H4 (cell line): ENCODE results near the gene PDCD1. TPM values are rescaled to one million over a fixed set of nuclear protein-coding genes. Genes with fewer than 3 reads are reported as not detected.
"Not testable (repeated sequence)": the region's sequence is repeated elsewhere in the genome, so short reads cannot be mapped to it uniquely, and the experiment has no call there.

Experiments used
- DNase-seq: peaks from one replicate; pipeline ENCODE4 v3.0.0-alpha.2; 2015; ENCODE audit warnings: low spot score
- total RNA-seq: library from RNA; depleted of rRNA; stranded (reverse); fragments of >200 nt; shearing (Covaris generic); gene quantifications from 2 replicates; pipeline ENCODE4 v1.2.3, GENCODE V29; 2014

Gene PDCD1
- total RNA-seq, 1 experiment from 2014 or later: not detected

- no peak for DNase-seq
Observed at GRCh38 chr2:241834527-241835210, 24.0 kb downstream of the PDCD1 start.

- DNase-seq: not testable (repeated sequence)
Observed at GRCh38 chr2:241833756-241834526, 24.8 kb downstream of the PDCD1 start.

- no peak for DNase-seq
Observed at GRCh38 chr2:241833101-241833663, 25.5 kb downstream of the PDCD1 start.

- no peak for DNase-seq
Observed at GRCh38 chr2:241827394-241827793, 31.3 kb downstream of the PDCD1 start.

- not testable (repeated sequence) for DNase-seq
Observed at GRCh38 chr2:241823531-241824437, 34.9 kb downstream of the PDCD1 start.

GRCh38 chr2:241822264-241822623 lies 36.5 kb downstream of the PDCD1 start:
- DNase-seq: no peak

GRCh38 chr2:241821460-241822263 lies 37.0 kb downstream of the PDCD1 start:
- no peak for DNase-seq

GRCh38 chr2:241820625-241821384 lies 37.9 kb downstream of the PDCD1 start:
- DNase-seq: no peak

GRCh38 chr2:241819947-241820624 lies 38.6 kb downstream of the PDCD1 start:
- DNase-seq: not testable (repeated sequence)

GRCh38 chr2:241818943-241819270 lies 39.8 kb downstream of the PDCD1 start:
- no peak for DNase-seq

- DNase-seq: no peak
Observed at GRCh38 chr2:241818229-241818942, 40.3 kb downstream of the PDCD1 start.

GRCh38 chr2:241817821-241818215 lies 40.9 kb downstream of the PDCD1 start:
- DNase-seq: not testable (repeated sequence)

- DNase-seq: no peak
Observed at GRCh38 chr2:241817126-241817820, 41.4 kb downstream of the PDCD1 start.

GRCh38 chr2:241816431-241817121 lies 42.1 kb downstream of the PDCD1 start:
- DNase-seq: no peak

GRCh38 chr2:241815477-241816430 lies 42.9 kb downstream of the PDCD1 start:
- no peak for DNase-seq

GRCh38 chr2:241814643-241815476 lies 43.8 kb downstream of the PDCD1 start:
- no peak for DNase-seq
